Activated T-helper 17 cell treated with anti-CD3 and anti-CD28 coated beads, Interleukin-2, amount 50 U/mL, for 72 hours (primary cell): ENCODE data around the gene ATP8B3. TPM values are rescaled to one million over a fixed set of nuclear protein-coding genes. Genes with fewer than 3 reads are reported as not detected.

Experiments used
- ATAC-seq: fragments of 150-1000 bp; cut with Tn5 transposase; replicated peaks from 2 replicates; pipeline ENCODE4 v1.10.0; 2021; ENCODE audit warnings: mild to moderate bottlenecking, moderate library complexity
- H3K27ac Mint-ChIP-seq: one replicate; pipeline ENCODE4 v1.8.0; 2022; ENCODE audit warnings: mixed read lengths
- H3K27me3 Mint-ChIP-seq: one replicate; pipeline ENCODE4 v1.8.0; 2022; ENCODE audit warnings: mixed read lengths
- H3K36me3 Mint-ChIP-seq: one replicate; pipeline ENCODE4 v1.8.0; 2022; ENCODE audit warnings: low read depth, mild to moderate bottlenecking, mixed read lengths
- H3K4me1 Mint-ChIP-seq: one replicate; pipeline ENCODE4 v1.8.0; 2022; ENCODE audit warnings: mixed read lengths
- H3K4me3 Mint-ChIP-seq: one replicate; pipeline ENCODE4 v1.8.0; 2022; ENCODE audit warnings: mild to moderate bottlenecking, mixed read lengths
- H3K9me3 Mint-ChIP-seq: one replicate; pipeline ENCODE4 v1.8.0; 2022; ENCODE audit warnings: mixed read lengths
- total RNA-seq, 2 donors: library from RNA; stranded (reverse); gene quantifications; one replicate each; pipeline ENCODE4 v1.2.3, GENCODE V29; 2022

The ATP8B3 gene
- total RNA-seq, 2 donors from 2014 or later = 10.1 to 44.8 TPM

DNA sequence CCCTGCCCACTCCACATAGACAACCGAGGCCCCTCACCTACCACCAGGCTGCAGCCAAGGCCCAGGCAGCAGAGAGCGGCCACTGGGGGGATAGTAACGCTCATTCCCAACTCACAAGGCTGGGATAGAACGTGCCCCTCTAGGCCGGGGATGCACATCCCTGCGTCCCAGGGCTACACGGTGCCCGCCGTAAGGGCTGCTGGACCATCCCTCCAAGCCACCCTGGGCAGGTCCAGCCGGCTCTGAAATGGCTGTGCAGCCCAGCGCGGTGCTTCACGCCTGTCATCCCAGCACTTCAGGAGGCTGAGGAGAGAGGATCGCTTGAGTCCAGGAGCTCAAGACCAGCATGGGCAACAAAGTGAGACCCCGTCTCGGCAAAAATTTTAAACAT is 33.0 kb upstream of the ATP8B3 start:
- no peak for ATAC-seq
- Mint-ChIP-seq H3K36me3 (peaks cover 29% of the 10 kb centered on the region), H3K4me1 (peaks cover 13% of the 10 kb centered on the region), H3K27ac (no peak overlapping the region), H3K4me3 (no peak overlapping the region), H3K9me3 (no peaks in the 10 kb centered on the region), H3K27me3 (no peaks in the 10 kb centered on the region)

- H3K4me3 Mint-ChIP-seq = no peak overlapping the region
These were observed 32.5 kb upstream of the ATP8B3 start for GRCh38 chr19:1844513-1845124.

DNA sequence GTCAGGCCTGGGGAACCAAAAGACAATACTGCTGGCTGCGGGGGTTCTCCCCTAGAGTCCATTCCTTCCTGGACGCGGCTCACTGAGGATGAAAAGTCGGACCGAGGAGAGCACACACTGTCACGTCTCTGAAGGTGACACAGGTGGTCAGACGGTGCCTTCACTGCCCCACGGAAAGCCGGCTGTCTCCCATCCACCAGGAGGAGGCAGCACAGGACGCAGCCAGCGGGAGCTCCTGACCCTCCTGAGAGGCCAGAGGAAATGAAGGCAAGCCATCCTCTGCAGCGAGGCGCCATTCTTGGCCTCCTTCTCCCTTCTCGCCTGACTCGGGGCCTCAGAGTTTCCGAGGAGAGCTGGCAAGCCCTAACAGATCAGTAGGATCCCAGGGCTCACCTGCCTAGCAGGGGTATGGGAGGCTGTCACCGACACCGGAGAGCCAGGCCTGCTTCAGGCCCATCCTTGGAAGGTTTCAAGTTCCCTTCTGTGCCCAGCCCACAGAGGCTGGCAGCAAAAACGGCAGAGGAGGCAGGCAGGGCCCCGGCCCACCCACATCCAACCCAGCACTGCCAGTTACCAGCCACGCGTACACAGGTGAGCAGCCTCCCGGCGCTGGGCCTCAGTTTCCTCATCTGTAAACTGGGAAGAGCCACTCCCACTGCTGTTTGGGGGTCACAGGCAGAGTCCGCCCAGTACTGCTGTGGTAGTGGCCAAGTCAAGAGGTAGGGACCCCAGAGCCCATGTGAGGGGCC is 31.7 kb upstream of the ATP8B3 start:
- Mint-ChIP-seq H3K9me3 (no peaks in the 10 kb centered on the region), H3K27ac (no peak overlapping the region), H3K36me3 (peaks cover 29% of the 10 kb centered on the region), H3K4me3 (no peak overlapping the region), H3K27me3 (no peaks in the 10 kb centered on the region), H3K4me1 (peaks cover 10% of the 10 kb centered on the region)
- ATAC-seq = no peak

More at GRCh38 chr19:1844513-1845124, 32.5 kb upstream of the ATP8B3 start:
- no peak for ATAC-seq
- peaks cover 10% of the 10 kb centered on the region for H3K4me1 Mint-ChIP-seq
- H3K27me3 Mint-ChIP-seq = no peaks in the 10 kb centered on the region
- H3K27ac Mint-ChIP-seq = no peak overlapping the region
- H3K36me3 Mint-ChIP-seq = peaks cover 29% of the 10 kb centered on the region
- H3K9me3 Mint-ChIP-seq = no peaks in the 10 kb centered on the region

DNA sequence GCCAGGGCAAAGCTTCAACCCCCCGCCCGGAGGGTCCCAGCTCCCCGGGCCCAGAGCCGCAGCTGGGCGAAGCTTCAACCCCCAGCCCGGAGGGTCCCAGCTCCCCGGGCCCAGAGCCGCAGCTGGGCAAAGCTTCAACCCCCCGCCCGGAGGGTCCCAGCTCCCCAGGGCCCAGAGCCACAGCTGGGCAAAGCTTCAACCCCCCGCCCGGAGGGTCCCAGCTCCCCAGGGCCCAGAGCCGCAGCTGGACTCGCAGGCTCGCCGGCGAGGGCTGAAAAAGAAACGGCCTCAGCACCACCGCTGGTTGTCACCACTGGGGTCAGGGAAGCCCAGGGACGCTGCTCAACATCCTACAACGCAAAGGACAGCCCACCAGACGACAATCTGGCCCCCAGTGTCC is 31.0 kb upstream of the ATP8B3 start:
- no peaks in the 10 kb centered on the region for H3K27me3 Mint-ChIP-seq
- ATAC-seq = no peak
- H3K36me3 Mint-ChIP-seq = peaks cover 33% of the 10 kb centered on the region
- H3K4me1 Mint-ChIP-seq = peaks cover 10% of the 10 kb centered on the region
- no peak overlapping the region for H3K4me3 Mint-ChIP-seq
- H3K9me3 Mint-ChIP-seq = no peaks in the 10 kb centered on the region
- H3K27ac Mint-ChIP-seq = no peak overlapping the region

- Mint-ChIP-seq H3K9me3 (no peaks in the 10 kb centered on the region), H3K27me3 (no peaks in the 10 kb centered on the region), H3K4me1 (peaks cover 10% of the 10 kb centered on the region), H3K36me3 (peaks cover 26% of the 10 kb centered on the region), H3K4me3 (no peak overlapping the region), H3K27ac (peak overlapping the region; percentile 50)
- ATAC-seq = no peak
These were observed 29.3 kb upstream of the ATP8B3 start for GRCh38 chr19:1841209-1841924.

- H3K4me1 Mint-ChIP-seq = peaks cover 4% of the 10 kb centered on the region
- H3K36me3 Mint-ChIP-seq = peaks cover 19% of the 10 kb centered on the region
- no peaks in the 10 kb centered on the region for H3K27me3 Mint-ChIP-seq
- peak overlapping the region; percentile 50 for H3K27ac Mint-ChIP-seq
- no peaks in the 10 kb centered on the region for H3K9me3 Mint-ChIP-seq
- ATAC-seq = no peak
- no peak overlapping the region for H3K4me3 Mint-ChIP-seq
These were observed 28.6 kb upstream of the ATP8B3 start for GRCh38 chr19:1840541-1841115.

DNA sequence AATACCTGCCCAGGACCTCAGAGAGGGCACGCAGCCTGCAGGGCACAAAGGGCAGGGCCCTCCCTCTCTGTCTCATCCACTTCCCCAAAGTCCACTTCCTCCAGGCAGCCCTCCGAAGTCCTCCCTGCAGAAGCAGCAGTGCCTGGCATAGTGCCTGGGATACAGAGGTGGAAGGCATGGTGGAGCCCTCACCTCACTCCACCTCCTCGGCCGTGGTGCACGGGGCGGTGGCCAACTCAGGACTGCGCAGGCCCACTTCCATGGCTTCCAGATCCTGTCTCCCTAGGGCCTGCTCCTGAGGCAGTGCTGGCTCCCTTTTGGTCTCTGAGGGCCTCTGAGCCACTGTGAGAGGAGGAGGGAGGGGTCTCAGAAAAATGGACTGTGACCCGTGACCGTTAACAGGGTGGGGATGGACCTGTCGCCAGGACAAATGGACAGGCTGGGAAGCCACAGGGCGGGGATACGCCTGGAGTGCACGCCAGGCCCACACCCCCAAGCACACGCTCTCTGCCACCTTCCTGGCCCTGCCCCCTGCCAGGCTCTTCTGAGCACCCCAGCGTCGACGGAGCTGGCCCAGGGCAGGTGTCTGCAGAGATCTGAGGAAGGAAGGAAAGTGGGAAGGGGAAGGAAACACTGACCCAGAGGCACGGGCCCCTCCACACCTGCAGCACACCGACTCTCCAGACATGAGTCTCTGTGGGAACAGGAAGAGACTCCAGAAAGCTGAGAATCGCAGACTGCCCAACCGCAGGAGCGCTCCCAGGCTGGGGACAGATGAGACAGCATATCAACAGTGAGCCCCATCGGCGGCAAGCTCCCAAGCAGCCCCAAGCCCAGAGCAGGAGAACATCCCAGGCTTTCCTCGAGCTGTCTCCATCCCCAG is 27.8 kb upstream of the ATP8B3 start:
- H3K9me3 Mint-ChIP-seq = no peaks in the 10 kb centered on the region
- peaks cover 3% of the 10 kb centered on the region for H3K4me1 Mint-ChIP-seq
- ATAC-seq = no peak
- peaks cover 19% of the 10 kb centered on the region for H3K36me3 Mint-ChIP-seq
- no peaks in the 10 kb centered on the region for H3K27me3 Mint-ChIP-seq
- H3K27ac Mint-ChIP-seq = peak overlapping the region; percentile 61
- no peak overlapping the region for H3K4me3 Mint-ChIP-seq

- no peaks in the 10 kb centered on the region for H3K4me1 Mint-ChIP-seq
These were observed 25.6 kb upstream of the ATP8B3 start for GRCh38 chr19:1837625-1838105.

DNA sequence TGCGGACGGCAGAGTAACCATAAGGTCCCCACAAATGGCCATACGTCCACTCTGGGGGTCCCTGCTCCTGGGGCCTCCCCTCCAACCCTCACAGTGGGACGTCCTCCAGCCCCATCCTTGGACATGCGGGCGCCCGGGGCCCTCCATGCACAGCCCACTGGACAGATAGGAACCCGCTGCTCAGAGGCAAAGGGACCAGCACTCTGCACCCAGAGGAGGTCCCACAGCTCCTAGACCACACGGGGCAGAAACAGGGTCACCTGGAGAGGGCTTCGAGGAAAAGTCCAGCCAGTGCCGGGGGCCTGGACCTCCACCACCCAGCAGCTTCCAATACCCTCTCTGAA is 25.1 kb upstream of the ATP8B3 start:
- Mint-ChIP-seq H3K36me3 (peaks cover 18% of the 10 kb centered on the region), H3K4me3 (no peak overlapping the region), H3K27me3 (no peaks in the 10 kb centered on the region), H3K27ac (no peak overlapping the region), H3K4me1 (no peaks in the 10 kb centered on the region), H3K9me3 (no peaks in the 10 kb centered on the region)
- no peak for ATAC-seq

More at GRCh38 chr19:1837625-1838105, 25.6 kb upstream of the ATP8B3 start:
- ATAC-seq = peak; percentile 69
- Mint-ChIP-seq H3K9me3 (no peaks in the 10 kb centered on the region), H3K27me3 (no peaks in the 10 kb centered on the region), H3K4me3 (no peak overlapping the region), H3K27ac (no peak overlapping the region), H3K36me3 (peaks cover 18% of the 10 kb centered on the region)

DNA sequence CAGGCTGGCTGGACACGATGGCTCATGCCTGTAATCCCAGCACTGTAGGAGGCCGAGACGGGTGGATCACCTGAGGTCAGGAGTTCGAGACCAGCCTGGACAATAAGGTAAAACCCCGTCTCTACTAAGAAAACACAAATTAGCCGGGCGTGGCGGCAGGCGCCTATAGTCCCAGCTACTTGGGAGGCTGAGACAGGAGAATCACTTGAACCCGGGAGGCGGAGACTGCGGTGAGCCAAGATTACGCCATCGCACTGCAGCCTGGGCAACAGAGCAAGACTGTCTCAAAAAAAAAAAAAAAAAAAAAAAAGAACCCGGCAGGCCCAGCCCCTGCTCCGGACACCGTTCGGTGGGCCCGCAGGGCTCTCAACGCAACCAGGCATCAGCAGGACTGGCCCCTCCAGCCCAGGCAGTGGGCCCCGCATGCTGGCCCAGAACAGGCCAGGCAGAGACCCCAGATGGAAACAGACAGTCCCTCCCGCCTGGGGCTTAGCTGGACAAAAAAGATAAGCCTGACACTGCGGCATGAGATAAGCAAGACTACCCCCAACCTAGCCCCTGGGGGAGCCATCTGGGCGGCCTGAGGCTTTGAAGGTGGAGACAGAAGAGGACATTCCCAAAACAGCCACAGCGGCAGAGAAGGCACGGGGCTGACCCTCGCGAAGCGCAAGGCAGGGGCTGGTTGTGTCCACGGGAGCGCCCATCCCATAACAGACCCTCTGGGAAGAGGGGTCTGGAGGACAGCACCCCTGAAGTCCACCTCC is 24.6 kb upstream of the ATP8B3 start:
- Mint-ChIP-seq H3K36me3 (peaks cover 18% of the 10 kb centered on the region), H3K9me3 (no peaks in the 10 kb centered on the region), H3K4me1 (no peaks in the 10 kb centered on the region), H3K27me3 (no peaks in the 10 kb centered on the region), H3K4me3 (no peak overlapping the region), H3K27ac (peak overlapping the region; percentile 72)
- ATAC-seq = no peak

DNA sequence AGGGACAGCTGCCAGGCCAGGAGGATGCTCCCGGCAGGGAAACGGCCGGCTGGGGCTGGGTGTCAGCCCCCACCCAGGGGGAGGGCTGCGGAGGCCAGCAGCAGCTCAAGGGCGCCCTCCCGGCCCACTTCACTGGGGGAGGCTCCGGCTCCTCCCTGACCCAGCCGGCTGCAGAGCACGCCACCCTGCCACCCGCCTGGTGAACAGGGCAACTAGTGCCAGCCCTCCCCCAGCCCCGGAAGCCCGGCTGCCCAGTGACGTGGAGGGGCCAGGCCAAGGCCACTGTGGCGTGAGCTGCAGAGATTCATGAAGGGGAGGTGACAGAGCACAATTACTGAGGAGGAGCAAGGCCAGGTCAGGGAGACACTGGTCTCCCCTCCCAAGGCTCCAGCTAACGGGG is 21.5 kb upstream of the ATP8B3 start:
- peak overlapping the region; percentile 46 for H3K27ac Mint-ChIP-seq
- H3K4me1 Mint-ChIP-seq = no peaks in the 10 kb centered on the region
- ATAC-seq = no peak
- H3K27me3 Mint-ChIP-seq = no peaks in the 10 kb centered on the region
- peaks cover 24% of the 10 kb centered on the region for H3K36me3 Mint-ChIP-seq
- H3K4me3 Mint-ChIP-seq = no peak overlapping the region
- no peaks in the 10 kb centered on the region for H3K9me3 Mint-ChIP-seq

GRCh38 chr19:1832046-1832663 is 20.1 kb upstream of the ATP8B3 start:
- no peak overlapping the region for H3K4me3 Mint-ChIP-seq
- no peak for ATAC-seq
- peaks cover 18% of the 10 kb centered on the region for H3K36me3 Mint-ChIP-seq
- no peaks in the 10 kb centered on the region for H3K9me3 Mint-ChIP-seq
- H3K27me3 Mint-ChIP-seq = no peaks in the 10 kb centered on the region
- no peak overlapping the region for H3K27ac Mint-ChIP-seq
- no peaks in the 10 kb centered on the region for H3K4me1 Mint-ChIP-seq

- Mint-ChIP-seq H3K36me3 (peaks cover 24% of the 10 kb centered on the region), H3K4me3 (no peak overlapping the region), H3K27me3 (no peaks in the 10 kb centered on the region), H3K4me1 (no peaks in the 10 kb centered on the region), H3K27ac (no peak overlapping the region), H3K9me3 (no peaks in the 10 kb centered on the region)
- ATAC-seq = no peak
These were observed 18.9 kb upstream of the ATP8B3 start for GRCh38 chr19:1830978-1831377.
